ENCODE results near the gene ARHGAP26. TPM values are rescaled to one million over a fixed set of nuclear protein-coding genes. Genes with fewer than 3 reads are reported as not detected.

Gene ARHGAP26
- total RNA-seq, 1 experiment from 2014 or later: 54.3 TPM

DNA sequence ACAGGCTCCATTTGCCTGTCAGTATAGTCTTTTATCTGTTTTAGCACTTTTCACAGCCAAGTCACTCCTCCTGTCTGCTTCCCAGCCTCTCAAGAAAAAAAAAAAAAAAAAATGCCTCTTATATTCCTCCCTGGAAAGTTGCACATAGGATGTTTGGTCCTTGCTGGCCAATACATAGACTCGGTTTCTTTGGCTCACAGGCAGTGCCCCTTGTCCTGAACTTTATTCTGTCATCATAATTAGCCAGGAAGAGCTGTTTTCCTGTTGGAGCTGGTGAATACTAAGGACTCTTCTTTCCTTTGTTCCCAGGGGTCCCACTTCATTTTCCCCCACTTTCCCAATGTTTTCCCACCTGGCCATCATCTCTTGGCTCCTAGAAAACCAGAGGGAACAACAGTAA, 442.1 kb downstream of the ARHGAP26 start:
- Mint-ChIP-seq H3K9me3 (ENCODE audit: unreplicated experiment) (no peaks in the 10 kb centered on the region), H3K4me3 (ENCODE audit: unreplicated experiment) (no peak overlapping the region), H3K27ac (ENCODE audit: low read depth, unreplicated experiment) (peak overlapping the region; percentile 1), H3K4me1 (ENCODE audit: insufficient read depth, unreplicated experiment) (peaks cover 18% of the 10 kb centered on the region), H3K36me3 (ENCODE audit: insufficient read depth, unreplicated experiment) (peaks cover 7% of the 10 kb centered on the region), H3K27me3 (ENCODE audit: insufficient read depth, unreplicated experiment) (no peaks in the 10 kb centered on the region)
- TF ChIP-seq, protein P1, sequence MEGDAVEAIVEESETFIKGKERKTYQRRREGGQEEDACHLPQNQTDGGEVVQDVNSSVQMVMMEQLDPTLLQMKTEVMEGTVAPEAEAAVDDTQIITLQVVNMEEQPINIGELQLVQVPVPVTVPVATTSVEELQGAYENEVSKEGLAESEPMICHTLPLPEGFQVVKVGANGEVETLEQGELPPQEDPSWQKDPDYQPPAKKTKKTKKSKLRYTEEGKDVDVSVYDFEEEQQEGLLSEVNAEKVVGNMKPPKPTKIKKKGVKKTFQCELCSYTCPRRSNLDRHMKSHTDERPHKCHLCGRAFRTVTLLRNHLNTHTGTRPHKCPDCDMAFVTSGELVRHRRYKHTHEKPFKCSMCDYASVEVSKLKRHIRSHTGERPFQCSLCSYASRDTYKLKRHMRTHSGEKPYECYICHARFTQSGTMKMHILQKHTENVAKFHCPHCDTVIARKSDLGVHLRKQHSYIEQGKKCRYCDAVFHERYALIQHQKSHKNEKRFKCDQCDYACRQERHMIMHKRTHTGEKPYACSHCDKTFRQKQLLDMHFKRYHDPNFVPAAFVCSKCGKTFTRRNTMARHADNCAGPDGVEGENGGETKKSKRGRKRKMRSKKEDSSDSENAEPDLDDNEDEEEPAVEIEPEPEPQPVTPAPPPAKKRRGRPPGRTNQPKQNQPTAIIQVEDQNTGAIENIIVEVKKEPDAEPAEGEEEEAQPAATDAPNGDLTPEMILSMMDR (IDR thresholded peaks at IDR 0.05; ENCODE audit: unreplicated experiment): no peak
- intact Hi-C loops (cut with micrococcal nuclease): no loop called here
- POLR2A ChIA-PET: interaction anchor here (0.7 kb wide), 1 partner anchor 37 kb away, joined by 3 read pairs; no protein-coding TSS in a partner anchor
- CTCF ChIA-PET: interaction anchor here (0.6 to 1.0 kb wide), 2 partner anchors 14 to 17 kb away, joined by 3 to 4 read pairs; no protein-coding TSS in a partner anchor
- BruUV-seq (replicated peaks): no TSS peak
- no peak for DNase-seq (ENCODE audit: unreplicated experiment)

DNA sequence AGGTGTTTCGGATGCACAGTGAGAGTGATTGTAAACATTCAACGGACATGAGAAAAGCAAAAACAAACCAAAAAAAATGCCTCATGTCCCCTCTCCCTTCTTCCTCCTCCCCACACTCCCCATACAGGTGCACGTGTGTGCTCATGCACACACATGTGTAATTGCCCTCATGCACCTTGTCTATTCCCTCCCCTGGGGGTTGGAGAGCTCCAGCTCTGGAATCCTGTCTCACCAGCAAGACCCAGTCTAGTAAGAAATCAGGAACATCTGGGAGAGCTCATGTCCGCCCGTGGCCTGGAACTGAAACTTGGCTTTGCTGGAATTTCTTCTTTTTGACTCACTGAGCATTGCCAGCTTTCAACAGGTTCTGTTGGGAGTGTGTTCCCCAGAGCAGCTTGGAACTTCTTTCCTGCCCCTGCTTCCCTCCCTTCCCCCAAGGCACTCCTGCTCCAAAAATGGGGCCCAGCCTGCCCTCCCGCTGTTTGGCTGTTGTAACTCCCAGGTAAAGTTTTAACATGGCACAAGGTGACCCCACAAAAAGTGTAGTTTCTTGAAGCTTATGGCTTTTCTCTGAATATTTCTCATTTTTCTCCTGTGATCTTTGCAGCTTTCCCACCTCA, 443.2 kb downstream of the ARHGAP26 start:
- Mint-ChIP-seq H3K4me1 (ENCODE audit: insufficient read depth, unreplicated experiment) (peaks cover 23% of the 10 kb centered on the region), H3K36me3 (ENCODE audit: insufficient read depth, unreplicated experiment) (peaks cover 7% of the 10 kb centered on the region), H3K27me3 (ENCODE audit: insufficient read depth, unreplicated experiment) (no peaks in the 10 kb centered on the region), H3K27ac (ENCODE audit: low read depth, unreplicated experiment) (no peak overlapping the region), H3K4me3 (ENCODE audit: unreplicated experiment) (no peak overlapping the region), H3K9me3 (ENCODE audit: unreplicated experiment) (no peaks in the 10 kb centered on the region)
- intact Hi-C loops (cut with micrococcal nuclease): no loop called here
- TF ChIP-seq, protein P1 (IDR thresholded peaks at IDR 0.05; ENCODE audit: unreplicated experiment): no peak
- BruUV-seq (replicated peaks): no TSS peak
- DNase-seq (ENCODE audit: unreplicated experiment): no peak
- CTCF ChIA-PET: interaction anchor here (0.6 to 1.2 kb wide), 5 partner anchors 13 to 150 kb away, joined by 3 to 4 read pairs (median 4); no protein-coding TSS in a partner anchor
- POLR2A ChIA-PET: interaction anchor here (0.8 to 1.1 kb wide), 6 partner anchors 9 to 36 kb away, joined by 3 to 5 read pairs (median 4); no protein-coding TSS in a partner anchor

DNA sequence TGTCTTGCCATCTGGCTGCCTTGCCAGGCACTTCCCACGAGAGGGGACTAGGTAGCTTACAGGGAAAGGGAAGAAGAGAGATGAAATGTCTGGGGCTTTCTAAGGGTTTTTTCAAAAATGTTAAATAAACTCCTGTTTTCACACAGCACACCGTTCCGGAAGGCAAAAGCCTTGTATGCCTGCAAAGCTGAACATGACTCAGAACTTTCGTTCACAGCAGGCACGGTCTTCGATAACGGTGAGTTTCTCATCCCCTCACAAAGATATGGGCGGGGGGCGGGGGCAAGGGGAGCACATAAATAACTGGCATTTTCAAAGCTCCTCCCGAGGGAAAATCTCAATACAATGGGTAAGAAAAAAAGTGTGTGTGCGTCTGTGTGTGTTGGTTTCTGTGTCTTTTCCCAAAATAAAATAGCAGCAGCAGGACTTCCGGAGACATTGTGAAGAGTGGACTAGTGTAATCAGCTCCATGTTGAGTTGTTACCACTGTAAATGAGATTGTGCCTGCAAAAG, 443.7 kb downstream of the ARHGAP26 start:
- H3K4me3 Mint-ChIP-seq (ENCODE audit: unreplicated experiment): no peak overlapping the region
- ChIA-PET CTCF (interaction anchor here (0.6 to 1.2 kb wide), 3 partner anchors 27 to 119 kb away, joined by 3 to 4 read pairs (median 4); no protein-coding TSS in a partner anchor), POLR2A (interaction anchor here (0.8 to 1.1 kb wide), 6 partner anchors 9 to 36 kb away, joined by 3 to 5 read pairs (median 4); no protein-coding TSS in a partner anchor)
- BruUV-seq (replicated peaks): no TSS peak
- H3K4me1 Mint-ChIP-seq (ENCODE audit: insufficient read depth, unreplicated experiment): peaks cover 23% of the 10 kb centered on the region
- no peak for DNase-seq (ENCODE audit: unreplicated experiment)
- no peaks in the 10 kb centered on the region for H3K27me3 Mint-ChIP-seq (ENCODE audit: insufficient read depth, unreplicated experiment)
- no peaks in the 10 kb centered on the region for H3K9me3 Mint-ChIP-seq (ENCODE audit: unreplicated experiment)
- intact Hi-C loops (cut with micrococcal nuclease): no loop called here
- H3K36me3 Mint-ChIP-seq (ENCODE audit: insufficient read depth, unreplicated experiment): peaks cover 7% of the 10 kb centered on the region
- TF ChIP-seq, protein P1 (IDR thresholded peaks at IDR 0.05; ENCODE audit: unreplicated experiment): no peak
- no peak overlapping the region for H3K27ac Mint-ChIP-seq (ENCODE audit: low read depth, unreplicated experiment)

DNA sequence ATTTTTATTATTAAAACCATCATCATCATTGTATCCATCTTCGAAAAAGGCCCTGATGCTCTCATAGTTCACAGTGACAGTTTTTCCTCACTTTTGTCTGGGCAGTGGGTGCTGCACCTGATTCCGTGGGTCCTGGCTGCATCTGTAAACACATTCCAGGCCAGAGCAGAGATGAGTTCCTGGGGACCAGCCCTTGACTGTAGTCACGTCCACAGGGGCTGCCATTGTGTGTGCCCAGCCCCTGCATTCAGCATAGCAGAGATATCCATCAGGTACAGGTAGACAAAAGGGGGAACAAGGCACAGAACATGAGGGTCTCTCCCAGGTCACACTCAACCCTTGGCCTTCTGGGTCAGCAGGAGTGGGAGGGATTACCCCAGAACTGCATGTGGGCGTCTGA, 444.3 kb downstream of the ARHGAP26 start:
- no TSS peak for BruUV-seq (replicated peaks)
- ChIA-PET CTCF (no interaction called here), POLR2A (interaction anchor here (0.9 to 1.2 kb wide), 3 partner anchors 10 to 35 kb away, joined by 3 to 4 read pairs (median 4); no protein-coding TSS in a partner anchor)
- no peak overlapping the region for H3K27ac Mint-ChIP-seq (ENCODE audit: low read depth, unreplicated experiment)
- H3K4me1 Mint-ChIP-seq (ENCODE audit: insufficient read depth, unreplicated experiment): peaks cover 28% of the 10 kb centered on the region
- no peak for DNase-seq (ENCODE audit: unreplicated experiment)
- peaks cover 7% of the 10 kb centered on the region for H3K36me3 Mint-ChIP-seq (ENCODE audit: insufficient read depth, unreplicated experiment)
- H3K9me3 Mint-ChIP-seq (ENCODE audit: unreplicated experiment): no peaks in the 10 kb centered on the region
- no peaks in the 10 kb centered on the region for H3K27me3 Mint-ChIP-seq (ENCODE audit: insufficient read depth, unreplicated experiment)
- H3K4me3 Mint-ChIP-seq (ENCODE audit: unreplicated experiment): no peak overlapping the region
- TF ChIP-seq, protein P1 (IDR thresholded peaks at IDR 0.05; ENCODE audit: unreplicated experiment): no peak
- intact Hi-C loops (cut with micrococcal nuclease): no loop called here

Data from MCF 10A (cell line).